ENCODE data around the gene ARPIN.

DNA sequence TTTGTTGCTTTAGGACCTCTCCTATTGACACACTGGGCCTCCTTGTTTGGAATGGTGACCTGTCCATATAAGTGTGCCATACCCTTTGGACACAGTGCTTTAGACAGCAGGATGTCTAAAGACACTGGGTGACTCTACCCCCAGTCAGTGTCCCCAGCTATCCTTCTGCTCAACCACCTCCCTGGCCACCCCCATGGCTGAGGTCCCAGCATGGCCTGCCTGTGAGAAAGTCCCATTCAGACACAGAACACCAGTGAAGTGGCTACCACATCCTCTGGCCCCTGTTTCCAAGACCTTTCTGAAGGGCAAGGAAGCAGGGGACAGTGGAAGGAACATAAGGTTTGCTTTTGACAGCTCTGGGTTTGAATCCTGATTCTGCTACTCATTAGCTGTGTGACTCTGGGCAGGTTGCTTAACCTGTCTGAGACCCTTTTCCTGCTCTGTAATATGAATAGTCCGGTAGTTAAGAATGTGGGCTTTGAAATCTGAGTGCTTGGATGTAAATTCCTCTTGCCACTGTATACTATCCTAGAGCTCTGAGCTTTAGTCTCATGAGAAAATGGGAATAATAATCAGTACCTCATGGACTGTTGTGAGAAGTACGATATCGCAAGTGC is 12.7 kb downstream of the ARPIN start:
- TF ChIP-seq, protein P1, sequence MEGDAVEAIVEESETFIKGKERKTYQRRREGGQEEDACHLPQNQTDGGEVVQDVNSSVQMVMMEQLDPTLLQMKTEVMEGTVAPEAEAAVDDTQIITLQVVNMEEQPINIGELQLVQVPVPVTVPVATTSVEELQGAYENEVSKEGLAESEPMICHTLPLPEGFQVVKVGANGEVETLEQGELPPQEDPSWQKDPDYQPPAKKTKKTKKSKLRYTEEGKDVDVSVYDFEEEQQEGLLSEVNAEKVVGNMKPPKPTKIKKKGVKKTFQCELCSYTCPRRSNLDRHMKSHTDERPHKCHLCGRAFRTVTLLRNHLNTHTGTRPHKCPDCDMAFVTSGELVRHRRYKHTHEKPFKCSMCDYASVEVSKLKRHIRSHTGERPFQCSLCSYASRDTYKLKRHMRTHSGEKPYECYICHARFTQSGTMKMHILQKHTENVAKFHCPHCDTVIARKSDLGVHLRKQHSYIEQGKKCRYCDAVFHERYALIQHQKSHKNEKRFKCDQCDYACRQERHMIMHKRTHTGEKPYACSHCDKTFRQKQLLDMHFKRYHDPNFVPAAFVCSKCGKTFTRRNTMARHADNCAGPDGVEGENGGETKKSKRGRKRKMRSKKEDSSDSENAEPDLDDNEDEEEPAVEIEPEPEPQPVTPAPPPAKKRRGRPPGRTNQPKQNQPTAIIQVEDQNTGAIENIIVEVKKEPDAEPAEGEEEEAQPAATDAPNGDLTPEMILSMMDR (IDR thresholded peaks at IDR 0.05) = no peak
- no peak for TF ChIP-seq POLR2A (IDR thresholded peaks at IDR 0.05)

Data from thyroid gland (tissue), 4 donors.